ENCODE results near the gene ARFIP1.

The ARFIP1 gene

GRCh38 chr4:152945639-152946038 is 165.9 kb downstream of the ARFIP1 start:
- Histone ChIP-seq H3K36me3 (ENCODE audit: control insufficient read depth, insufficient read depth, low read length) (peaks cover 11% of the 10 kb centered on the region), H3K27me3 (ENCODE audit: control insufficient read depth, insufficient read depth, low read length) (no peaks in the 10 kb centered on the region), H3K4me1 (ENCODE audit: control insufficient read depth, insufficient read depth, low read length) (peaks cover 6% of the 10 kb centered on the region), H3K9ac (ENCODE audit: low read depth, low read length) (no peak overlapping the region), H3K9me3 (ENCODE audit: control insufficient read depth, insufficient read depth, low read length) (no peaks in the 10 kb centered on the region), H3K4me3 (ENCODE audit: low read depth, low read length) (no peak overlapping the region)

- no peak overlapping the region for H3K4me3 ChIP-seq (ENCODE audit: low read depth, low read length)
Measured at GRCh38 chr4:152946446-152946845, 166.7 kb downstream of the ARFIP1 start.

GRCh38 chr4:152947311-152947710 is 167.6 kb downstream of the ARFIP1 start:
- no peak overlapping the region for H3K4me3 ChIP-seq (ENCODE audit: low read depth, low read length)
- H3K27me3 ChIP-seq (ENCODE audit: control insufficient read depth, insufficient read depth, low read length), result no peaks in the 10 kb centered on the region
- peaks cover 11% of the 10 kb centered on the region for H3K36me3 ChIP-seq (ENCODE audit: control insufficient read depth, insufficient read depth, low read length)
- peaks cover 21% of the 10 kb centered on the region for H3K4me1 ChIP-seq (ENCODE audit: control insufficient read depth, insufficient read depth, low read length)
- no peak overlapping the region for H3K9ac ChIP-seq (ENCODE audit: low read depth, low read length)
- no peaks in the 10 kb centered on the region for H3K9me3 ChIP-seq (ENCODE audit: control insufficient read depth, insufficient read depth, low read length)

More at GRCh38 chr4:152946446-152946845, 166.7 kb downstream of the ARFIP1 start:
- H3K27me3 ChIP-seq (ENCODE audit: control insufficient read depth, insufficient read depth, low read length), result no peaks in the 10 kb centered on the region
- H3K9ac ChIP-seq (ENCODE audit: low read depth, low read length), result no peak overlapping the region
- no peaks in the 10 kb centered on the region for H3K9me3 ChIP-seq (ENCODE audit: control insufficient read depth, insufficient read depth, low read length)
- H3K4me1 ChIP-seq (ENCODE audit: control insufficient read depth, insufficient read depth, low read length), result peaks cover 13% of the 10 kb centered on the region
- peaks cover 11% of the 10 kb centered on the region for H3K36me3 ChIP-seq (ENCODE audit: control insufficient read depth, insufficient read depth, low read length)

GRCh38 chr4:152949930-152950329 is 170.2 kb downstream of the ARFIP1 start:
- Histone ChIP-seq H3K9ac (ENCODE audit: low read depth, low read length) (no peak overlapping the region), H3K27me3 (ENCODE audit: control insufficient read depth, insufficient read depth, low read length) (no peaks in the 10 kb centered on the region), H3K36me3 (ENCODE audit: control insufficient read depth, insufficient read depth, low read length) (peaks cover 9% of the 10 kb centered on the region), H3K9me3 (ENCODE audit: control insufficient read depth, insufficient read depth, low read length) (no peaks in the 10 kb centered on the region), H3K4me3 (ENCODE audit: low read depth, low read length) (no peak overlapping the region), H3K4me1 (ENCODE audit: control insufficient read depth, insufficient read depth, low read length) (peaks cover 21% of the 10 kb centered on the region)

GRCh38 chr4:152950402-152951274 is 170.9 kb downstream of the ARFIP1 start:
- Histone ChIP-seq H3K9ac (ENCODE audit: low read depth, low read length) (no peak overlapping the region), H3K4me3 (ENCODE audit: low read depth, low read length) (no peak overlapping the region), H3K27me3 (ENCODE audit: control insufficient read depth, insufficient read depth, low read length) (no peaks in the 10 kb centered on the region), H3K36me3 (ENCODE audit: control insufficient read depth, insufficient read depth, low read length) (peaks cover 9% of the 10 kb centered on the region), H3K9me3 (ENCODE audit: control insufficient read depth, insufficient read depth, low read length) (no peaks in the 10 kb centered on the region), H3K4me1 (ENCODE audit: control insufficient read depth, insufficient read depth, low read length) (peaks cover 21% of the 10 kb centered on the region)

GRCh38 chr4:152951348-152951747 is 171.6 kb downstream of the ARFIP1 start:
- H3K27me3 ChIP-seq (ENCODE audit: control insufficient read depth, insufficient read depth, low read length), result no peaks in the 10 kb centered on the region
- peaks cover 21% of the 10 kb centered on the region for H3K4me1 ChIP-seq (ENCODE audit: control insufficient read depth, insufficient read depth, low read length)
- H3K36me3 ChIP-seq (ENCODE audit: control insufficient read depth, insufficient read depth, low read length), result peaks cover 9% of the 10 kb centered on the region
- no peak overlapping the region for H3K4me3 ChIP-seq (ENCODE audit: low read depth, low read length)
- H3K9me3 ChIP-seq (ENCODE audit: control insufficient read depth, insufficient read depth, low read length), result no peaks in the 10 kb centered on the region
- no peak overlapping the region for H3K9ac ChIP-seq (ENCODE audit: low read depth, low read length)

GRCh38 chr4:152953514-152953913 is 173.8 kb downstream of the ARFIP1 start:
- no peak overlapping the region for H3K4me3 ChIP-seq (ENCODE audit: low read depth, low read length)
- H3K9me3 ChIP-seq (ENCODE audit: control insufficient read depth, insufficient read depth, low read length), result no peaks in the 10 kb centered on the region
- H3K9ac ChIP-seq (ENCODE audit: low read depth, low read length), result no peak overlapping the region
- H3K4me1 ChIP-seq (ENCODE audit: control insufficient read depth, insufficient read depth, low read length), result peaks cover 21% of the 10 kb centered on the region
- H3K36me3 ChIP-seq (ENCODE audit: control insufficient read depth, insufficient read depth, low read length), result peaks cover 7% of the 10 kb centered on the region
- H3K27me3 ChIP-seq (ENCODE audit: control insufficient read depth, insufficient read depth, low read length), result no peaks in the 10 kb centered on the region

- H3K4me3 ChIP-seq (ENCODE audit: low read depth, low read length), result no peak overlapping the region
- H3K4me1 ChIP-seq (ENCODE audit: control insufficient read depth, insufficient read depth, low read length), result peaks cover 21% of the 10 kb centered on the region
- H3K27me3 ChIP-seq (ENCODE audit: control insufficient read depth, insufficient read depth, low read length), result no peaks in the 10 kb centered on the region
- H3K9me3 ChIP-seq (ENCODE audit: control insufficient read depth, insufficient read depth, low read length), result no peaks in the 10 kb centered on the region
- H3K36me3 ChIP-seq (ENCODE audit: control insufficient read depth, insufficient read depth, low read length), result peaks cover 7% of the 10 kb centered on the region
- H3K9ac ChIP-seq (ENCODE audit: low read depth, low read length), result no peak overlapping the region
Measured at GRCh38 chr4:152954741-152955140, 175.0 kb downstream of the ARFIP1 start.

- Histone ChIP-seq H3K4me1 (ENCODE audit: control insufficient read depth, insufficient read depth, low read length) (peaks cover 11% of the 10 kb centered on the region), H3K36me3 (ENCODE audit: control insufficient read depth, insufficient read depth, low read length) (peaks cover 9% of the 10 kb centered on the region), H3K9me3 (ENCODE audit: control insufficient read depth, insufficient read depth, low read length) (no peaks in the 10 kb centered on the region), H3K4me3 (ENCODE audit: low read depth, low read length) (no peak overlapping the region), H3K27me3 (ENCODE audit: control insufficient read depth, insufficient read depth, low read length) (no peaks in the 10 kb centered on the region), H3K9ac (ENCODE audit: low read depth, low read length) (no peak overlapping the region)
Measured at GRCh38 chr4:152956147-152956546, 176.4 kb downstream of the ARFIP1 start.

GRCh38 chr4:152956650-152957436 is 177.1 kb downstream of the ARFIP1 start:
- no peak overlapping the region for H3K4me3 ChIP-seq (ENCODE audit: low read depth, low read length)

GRCh38 chr4:152957437-152958171 is 177.8 kb downstream of the ARFIP1 start:
- Histone ChIP-seq H3K36me3 (ENCODE audit: control insufficient read depth, insufficient read depth, low read length) (peaks cover 9% of the 10 kb centered on the region), H3K4me3 (ENCODE audit: low read depth, low read length) (no peak overlapping the region), H3K9ac (ENCODE audit: low read depth, low read length) (no peak overlapping the region), H3K9me3 (ENCODE audit: control insufficient read depth, insufficient read depth, low read length) (no peaks in the 10 kb centered on the region), H3K27me3 (ENCODE audit: control insufficient read depth, insufficient read depth, low read length) (no peaks in the 10 kb centered on the region), H3K4me1 (ENCODE audit: control insufficient read depth, insufficient read depth, low read length) (no peaks in the 10 kb centered on the region)

More at GRCh38 chr4:152956650-152957436, 177.1 kb downstream of the ARFIP1 start:
- H3K4me1 ChIP-seq (ENCODE audit: control insufficient read depth, insufficient read depth, low read length), result peaks cover 4% of the 10 kb centered on the region
- peaks cover 9% of the 10 kb centered on the region for H3K36me3 ChIP-seq (ENCODE audit: control insufficient read depth, insufficient read depth, low read length)
- H3K9ac ChIP-seq (ENCODE audit: low read depth, low read length), result no peak overlapping the region
- no peaks in the 10 kb centered on the region for H3K27me3 ChIP-seq (ENCODE audit: control insufficient read depth, insufficient read depth, low read length)
- no peaks in the 10 kb centered on the region for H3K9me3 ChIP-seq (ENCODE audit: control insufficient read depth, insufficient read depth, low read length)

Measured in iPS-15b (cell line).